Esophagus muscularis mucosa (tissue), 4 donors: ENCODE results near the gene WNT5B. TPM values are rescaled to one million over a fixed set of nuclear protein-coding genes. Genes with fewer than 3 reads are reported as not detected.
A peak's percentile ranks its signal among the peaks of the same experiment; 100 is the strongest.
"Not testable (repeated sequence)": the region's sequence is repeated elsewhere in the genome, so short reads cannot be mapped to it uniquely, and the experiment has no call there.

ENCODE experiments used
- DNase-seq: peaks from one replicate; pipeline ENCODE4 v3.0.0-alpha.2; 2017; ENCODE audit errors: extremely low spot score
- H3K27ac ChIP-seq, 4 donors: fragments of 200-600 bp; sonication (generic); replicated peaks in 1 of 4; 1 replicate in 3 of 4; 2 replicates in 1 of 4; pipeline ENCODE4 v1.5.1; 2016 to 2019; ENCODE audit warnings: mild to moderate bottlenecking in 1 of 4
- H3K27me3 ChIP-seq, 4 donors: fragments of 200-600 bp; sonication (generic); one replicate each; pipeline versions ENCODE4 v1.5.1 to v1.6.0; 2016 to 2019
- H3K36me3 ChIP-seq, 4 donors: fragments of 200-600 bp; sonication (generic); one replicate each; pipeline ENCODE4 v1.5.1; 2016 to 2019
- H3K4me1 ChIP-seq, 4 donors: fragments of 200-600 bp; sonication (generic); one replicate each; pipeline ENCODE4 v1.5.1; 2016 to 2019
- H3K4me3 ChIP-seq, 4 donors: fragments of 200-600 bp; sonication (generic); 1 replicate in 2 of 4; 2 replicates in 2 of 4; pipeline ENCODE4 v1.5.1; 2016 to 2019; ENCODE audit warnings: mild to moderate bottlenecking in 4 of 4, moderate library complexity in 1 of 4
- H3K9me3 ChIP-seq, 4 donors: fragments of 200-600 bp; sonication (generic); 1 replicate in 3 of 4; 2 replicates in 1 of 4; pipeline ENCODE4 v1.5.1; 2016 to 2019
- CTCF ChIP-seq, 3 experiments: fragments of 200-600 bp in 2 of 3; fragments of 450-650 bp in 1 of 3; sonication (generic) in 2 of 3; IDR thresholded peaks; one replicate each; pipeline ENCODE4 v1.5.1; 2017 to 2019; ENCODE audit warnings: antibody characterized with exemption in 3 of 3, mild to moderate bottlenecking in 2 of 3, moderate library complexity in 1 of 3
- EP300 ChIP-seq: sonication (generic); formaldehyde crosslinking; IDR thresholded peaks from one replicate; pipeline ENCODE4 v1.6.1; 2017; ENCODE audit warnings: antibody characterized with exemption
- POLR2A ChIP-seq: fragments of 450-650 bp; IDR thresholded peaks from one replicate; pipeline ENCODE4 v1.6.1; 2017; ENCODE audit warnings: antibody characterized with exemption, moderate library complexity, mild to moderate bottlenecking, low read depth
- POLR2AphosphoS5 ChIP-seq, 2 donors: sonication (generic); formaldehyde crosslinking; IDR thresholded peaks; one replicate each; pipeline ENCODE4 v1.6.1; 2017; ENCODE audit warnings: antibody characterized with exemption in 2 of 2
- WGBS: methylation state at CpG from one replicate; pipeline ENCODE4 v1.1.5; 2018; 5-methylcytosine and 5-hydroxymethylcytosine counted together
- intact Hi-C: fragments of 100-400 bp; cut with DNase I; formaldehyde crosslinking; loops from one replicate; pipeline ENCODE4 v1.15.1; 2023
- total RNA-seq, 4 donors: library from RNA; depleted of rRNA; stranded (reverse); fragments of >200 nt; gene quantifications; one replicate each; pipeline versions ENCODE4 v1.1.0 to v1.2.1, GENCODE V29; 2016

WNT5B gene
- total RNA-seq, 4 donors from 2014 or later, result 33.5 to 112 (median 53.5) TPM

DNA sequence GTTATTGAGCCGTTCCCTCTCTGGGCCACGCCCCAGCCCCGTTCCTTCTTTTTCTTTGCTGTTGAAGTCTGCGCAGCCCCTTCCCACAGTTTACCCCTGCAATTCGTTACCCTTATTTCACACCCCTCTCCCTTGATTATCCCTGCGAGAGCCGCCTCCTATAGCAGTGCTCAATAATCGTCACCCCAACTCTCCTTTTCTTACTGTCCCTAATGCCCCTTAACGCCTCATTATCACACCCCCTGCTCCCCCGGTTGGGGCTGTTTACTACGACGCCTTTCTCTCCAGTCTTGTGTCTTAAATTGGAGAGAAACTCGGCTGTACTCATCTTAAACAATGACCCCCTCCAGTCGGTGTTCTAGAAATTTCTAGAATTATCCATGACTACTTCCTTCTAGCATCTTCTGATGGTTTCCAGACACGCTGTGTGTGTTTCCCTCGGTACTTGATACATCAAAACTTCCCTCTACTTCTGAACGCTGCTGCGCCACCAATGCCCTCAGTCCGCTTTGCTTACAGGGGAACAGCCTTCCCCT lies 33.9 kb upstream of the WNT5B start:
- Histone ChIP-seq H3K36me3 (no peaks in the 10 kb centered on the region), H3K4me1 (peaks cover 38 to 50% (median 50%) of the 10 kb centered on the region in 4 donors), H3K4me3 (peak overlapping the region; percentile 84 to 96 (median 88)), H3K9me3 (no peaks in the 10 kb centered on the region), H3K27ac (peak overlapping the region; percentile 84 to 95 (median 94)), H3K27me3 (no peaks in the 10 kb centered on the region)
- TF ChIP-seq POLR2AphosphoS5 (IDR thresholded peaks at IDR 0.05), result peak in 1 of 2 donors; percentile 68
- TF ChIP-seq CTCF (IDR thresholded peaks at IDR 0.05), result no peak
- no peak for TF ChIP-seq POLR2A
- TF ChIP-seq EP300, result no peak
- DNase-seq, result no peak
- 6% methylated on average over 19 of the region's 19 CpGs for WGBS
- intact Hi-C loops, result loop anchor here (10.0 kb wide), 2 partner anchors 840 to 950 kb away; partner anchors contain the start of gene WNK1

DNA sequence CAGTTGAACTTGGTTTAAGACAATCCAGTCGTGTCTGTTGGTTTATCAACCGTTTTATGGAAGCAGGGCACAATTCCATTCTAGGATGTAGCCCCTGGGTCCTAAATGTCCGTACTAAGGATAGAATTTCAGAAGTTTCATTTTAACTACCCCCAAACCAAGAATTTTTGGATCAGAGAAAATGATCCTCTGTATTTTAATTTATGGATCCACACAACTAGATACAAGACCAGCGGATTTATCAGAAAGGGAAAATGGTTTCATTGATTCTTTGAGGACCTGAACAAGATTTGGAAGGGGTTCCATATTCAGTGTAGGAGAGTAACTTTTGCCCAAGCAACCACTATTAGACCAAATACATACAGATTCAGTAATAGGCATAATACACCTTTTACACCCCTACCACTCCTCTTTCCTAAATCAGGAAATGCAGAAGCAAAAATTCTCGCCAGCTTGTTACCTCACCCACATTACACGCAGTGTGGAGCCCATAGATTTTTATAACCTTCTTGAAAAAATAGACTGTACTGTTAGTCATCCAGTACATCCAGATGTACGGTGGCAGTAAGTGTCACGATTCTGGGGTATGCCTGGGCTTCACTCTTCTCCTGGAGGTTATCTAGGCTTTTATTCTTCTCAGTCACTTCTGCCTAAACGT lies 33.2 kb upstream of the WNT5B start:
- no peak for DNase-seq
- no peaks in the 10 kb centered on the region for H3K9me3 ChIP-seq
- H3K27me3 ChIP-seq, result no peaks in the 10 kb centered on the region
- 72% methylated on average over 9 of the region's 9 CpGs for WGBS
- H3K27ac ChIP-seq, result peak overlapping the region; percentile 84 to 95 (median 94)
- TF ChIP-seq POLR2A (no peak), EP300 (no peak), POLR2AphosphoS5 (IDR thresholded peaks at IDR 0.05) (no peak), CTCF (IDR thresholded peaks at IDR 0.05) (no peak)
- no peaks in the 10 kb centered on the region for H3K36me3 ChIP-seq
- intact Hi-C loops, result loop anchor here (10.0 kb wide), 2 partner anchors 841 to 951 kb away; partner anchors contain the start of gene WNK1
- H3K4me3 ChIP-seq, result peak overlapping the region; percentile 84 to 96 (median 88)
- peaks cover 32 to 43% (median 42%) of the 10 kb centered on the region in 4 donors for H3K4me1 ChIP-seq

DNA sequence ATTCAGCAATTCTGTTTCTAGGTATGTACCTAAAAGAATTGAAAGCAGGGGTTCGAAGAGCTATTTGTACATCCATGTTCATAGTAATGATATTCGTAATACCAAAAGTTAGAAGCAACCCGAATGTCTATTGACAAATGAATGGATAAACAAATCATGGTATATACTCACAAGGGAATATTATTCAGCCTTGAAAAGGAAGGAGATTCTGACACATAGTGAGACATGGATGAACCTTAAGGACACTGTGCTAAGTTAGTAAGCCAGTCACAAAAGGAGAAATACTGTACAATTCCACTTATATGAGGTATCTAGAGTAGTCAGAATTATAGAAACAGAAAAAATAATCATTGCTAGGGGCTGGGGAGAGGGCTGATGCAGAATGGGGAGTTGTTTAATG lies 30.3 kb upstream of the WNT5B start:
- intact Hi-C loops, result loop anchor here (10.0 kb wide), 2 partner anchors 844 to 954 kb away; partner anchors contain the start of gene WNK1
- 98% methylated on average over 3 of the region's 3 CpGs for WGBS
- Histone ChIP-seq H3K27me3 (no peaks in the 10 kb centered on the region), H3K36me3 (no peaks in the 10 kb centered on the region), H3K4me3 (no peak overlapping the region), H3K9me3 (no peaks in the 10 kb centered on the region), H3K27ac (no peak overlapping the region), H3K4me1 (peaks cover 12 to 18% (median 14%) of the 10 kb centered on the region in 4 donors)
- DNase-seq, result no peak
- TF ChIP-seq POLR2AphosphoS5 (IDR thresholded peaks at IDR 0.05) (no peak), EP300 (no peak), CTCF (IDR thresholded peaks at IDR 0.05) (no peak), POLR2A (no peak)

DNA sequence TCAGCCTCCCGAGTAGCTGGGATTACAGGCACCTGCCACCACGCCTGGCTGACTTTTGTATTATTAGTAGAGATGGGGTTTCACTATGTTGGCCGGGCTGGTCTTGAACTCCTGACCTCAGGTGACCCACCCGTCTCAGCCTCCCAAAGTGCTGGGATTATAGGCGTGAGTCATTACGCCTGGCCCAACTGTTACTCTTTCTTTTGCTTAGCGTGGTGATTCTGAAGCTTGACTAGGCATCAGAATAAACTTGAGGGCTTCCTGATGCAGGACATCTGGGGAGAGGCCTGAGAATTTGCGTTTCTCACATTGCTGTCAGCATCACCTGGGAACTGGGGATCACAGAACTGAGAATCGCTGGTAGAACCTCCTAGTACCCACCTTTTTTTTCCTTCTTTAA lies 26.3 kb upstream of the WNT5B start:
- H3K27ac ChIP-seq, H3K36me3 ChIP-seq, H3K27me3 ChIP-seq, H3K9me3 ChIP-seq, DNase-seq, H3K4me3 ChIP-seq: not testable (repeated sequence)
- intact Hi-C loops, result loop anchor here (5.0 kb wide), 1 partner anchor 485 kb away; no protein-coding TSS in a partner anchor
- peaks cover 22 to 38% (median 26%) of the 10 kb centered on the region in 4 donors for H3K4me1 ChIP-seq
- 90% methylated on average over 9 of the region's 9 CpGs for WGBS

DNA sequence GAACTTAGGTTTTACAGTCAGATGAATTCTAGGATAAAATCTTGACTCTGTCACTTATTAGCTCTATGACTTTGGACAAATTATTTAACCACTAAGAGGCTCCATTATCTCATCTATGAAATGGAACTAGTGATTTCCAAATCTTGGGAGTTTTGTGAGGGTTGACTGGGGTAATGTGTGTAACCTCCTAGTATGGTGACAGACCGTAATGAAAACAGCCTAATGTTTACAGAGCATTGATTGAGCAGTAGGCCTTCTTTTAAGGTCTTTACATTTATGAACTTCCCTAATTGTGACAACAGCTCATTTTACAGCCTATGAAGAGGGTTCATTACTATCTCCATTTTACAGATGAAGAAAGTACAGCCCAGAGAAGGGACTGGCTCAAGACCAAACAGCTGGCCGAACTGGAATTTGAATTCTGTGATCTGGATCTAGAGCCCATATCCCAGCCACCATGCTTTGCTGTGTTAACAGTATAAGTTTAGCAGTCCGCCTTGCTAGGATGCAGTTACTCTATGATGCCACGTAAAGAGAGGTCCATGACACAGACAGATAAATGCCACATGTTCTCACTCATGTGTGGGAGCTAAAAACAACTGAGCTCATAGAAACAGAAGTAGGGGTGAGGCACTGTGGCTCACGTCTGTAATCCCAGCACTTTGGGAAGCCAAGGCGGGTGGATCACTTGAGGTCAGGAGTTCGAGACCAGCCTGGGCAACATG lies 25.6 kb upstream of the WNT5B start:
- 87% methylated on average over 7 of the region's 7 CpGs for WGBS
- H3K4me1 ChIP-seq, result peaks cover 22 to 45% (median 33%) of the 10 kb centered on the region in 4 donors
- intact Hi-C loops, result loop anchor here (5.0 kb wide), 1 partner anchor 486 kb away; no protein-coding TSS in a partner anchor

More for the DNA sequence above, 25.6 kb upstream of the WNT5B start:
- Histone ChIP-seq H3K36me3 (no peaks in the 10 kb centered on the region), H3K4me3 (no peak overlapping the region), H3K9me3 (no peaks in the 10 kb centered on the region), H3K27ac (peak overlapping the region in 1 of 4 donors; percentile 6), H3K27me3 (no peaks in the 10 kb centered on the region)
- DNase-seq, result no peak
- TF ChIP-seq CTCF (IDR thresholded peaks at IDR 0.05) (no peak), EP300 (no peak), POLR2AphosphoS5 (IDR thresholded peaks at IDR 0.05) (no peak), POLR2A (no peak)
